A673 (cell line): ENCODE data around the gene PKDREJ. TPM values are rescaled to one million over a fixed set of nuclear protein-coding genes. Genes with fewer than 3 reads are reported as not detected.

Experiments used
- BruUV-seq: library from RNA; stranded (reverse); fragments of 400-500 nt; replicated peaks from 2 replicates; lab custom pipeline; 2021; lab: Mats Ljungman, UMichigan
- CTCF ChIA-PET: fragments of 300-600 bp; sonication (Branson Sonifier 250); formaldehyde crosslinking; loops from one replicate; lab custom pipeline; 2022; ENCODE audit warnings: antibody characterized with exemption; lab: Charles Lee
- POLR2A ChIA-PET: fragments of 300-600 bp; sonication (Branson Sonifier 250); formaldehyde crosslinking; loops from one replicate; lab custom pipeline; 2022; ENCODE audit warnings: antibody characterized with exemption; ENCODE audit not compliant: low non-redundant PET; lab: Charles Lee
- DNase-seq: peaks from one replicate; pipeline ENCODE4 v3.0.0-alpha.2; 2015; ENCODE audit warnings: low spot score
- H3K27ac ChIP-seq: fragments of 200-600 bp; sonication (generic); 2 replicates; pipeline ENCODE4 v1.5.1; 2016; ENCODE audit warnings: mixed run types, low read depth, mild to moderate bottlenecking, mixed read lengths, antibody characterized with exemption, low read length; ENCODE audit not compliant: poor library complexity, severe bottlenecking
- H3K27me3 ChIP-seq: fragments of 200-600 bp; sonication (generic); replicated peaks from 2 replicates; pipeline ENCODE4 v1.6.1; 2017; ENCODE audit warnings: mixed run types, low read depth, mild to moderate bottlenecking, mixed read lengths, antibody characterized with exemption, low read length; ENCODE audit not compliant: insufficient read depth, poor library complexity
- H3K36me3 ChIP-seq: fragments of 200-600 bp; sonication (generic); 2 replicates; pipeline ENCODE4 v1.6.1; 2016; ENCODE audit warnings: mixed run types, mild to moderate bottlenecking, mixed read lengths, antibody characterized with exemption, low read length; ENCODE audit not compliant: insufficient read depth, poor library complexity, severe bottlenecking
- H3K4me1 ChIP-seq: fragments of 200-600 bp; sonication (generic); 2 replicates; pipeline ENCODE4 v1.6.1; 2017; ENCODE audit warnings: mixed run types, mild to moderate bottlenecking, mixed read lengths, antibody characterized with exemption, low read length; ENCODE audit not compliant: insufficient read depth, poor library complexity, severe bottlenecking
- H3K4me3 ChIP-seq: fragments of 200-600 bp; sonication (generic); 2 replicates; pipeline ENCODE4 v1.5.1; 2016; ENCODE audit warnings: low read depth, mixed run types, mild to moderate bottlenecking, mixed read lengths, low read length; ENCODE audit not compliant: poor library complexity, severe bottlenecking
- H3K9me3 ChIP-seq: fragments of 200-600 bp; sonication (generic); 2 replicates; pipeline ENCODE4 v1.6.1; 2016; ENCODE audit warnings: mixed run types, low read depth, mild to moderate bottlenecking, mixed read lengths, antibody characterized with exemption, low read length; ENCODE audit not compliant: poor library complexity, severe bottlenecking
- CTCF ChIP-seq: fragments of 300-800, 200-600 bp; sonication (generic); conservative IDR thresholded peaks from 2 replicates; pipeline ENCODE4 v1.5.1; 2017; ENCODE audit warnings: low read depth, mild to moderate bottlenecking, antibody characterized with exemption, low read length, moderate library complexity, mixed read lengths
- EZH2 ChIP-seq: fragments of 200-600 bp; sonication (generic); IDR thresholded peaks from 2 replicates; pipeline ENCODE4 v1.6.1; 2017; ENCODE audit warnings: borderline replicate concordance, low read depth, mild to moderate bottlenecking, mixed read lengths, antibody characterized with exemption, low read length; ENCODE audit not compliant: poor library complexity, severe bottlenecking
- intact Hi-C: fragments of 100-400 bp; cut with micrococcal nuclease; formaldehyde crosslinking; loops from one replicate; pipeline ENCODE4 v1.10.0; 2022; ENCODE audit not compliant: unreplicated experiment
- total RNA-seq: library from RNA; stranded (reverse); gene quantifications from 2 replicates; pipeline ENCODE4 v1.2.3, GENCODE V29; 2021

Gene PKDREJ
- total RNA-seq, 1 experiment from 2014 or later: not detected

GRCh38 chr22:46260038-46260437 is 3.1 kb downstream of the PKDREJ start:
- TF ChIP-seq CTCF (no peak), EZH2 (no peak)
- no peak for DNase-seq
- CTCF ChIA-PET: no interaction called here
- Histone ChIP-seq H3K27ac (no peak overlapping the region), H3K27me3 (no peaks in the 10 kb centered on the region), H3K4me3 (no peak overlapping the region), H3K4me1 (no peaks in the 10 kb centered on the region), H3K9me3 (no peaks in the 10 kb centered on the region), H3K36me3 (no peaks in the 10 kb centered on the region)
- intact Hi-C loops: no loop called here
- no TSS peak for BruUV-seq
- POLR2A ChIA-PET: no interaction called here

GRCh38 chr22:46259374-46259773 is 3.8 kb downstream of the PKDREJ start:
- H3K4me3 ChIP-seq: no peak overlapping the region
- no peaks in the 10 kb centered on the region for H3K4me1 ChIP-seq
- ChIA-PET POLR2A (no interaction called here), CTCF (no interaction called here)
- peak; percentile 22 for DNase-seq
- TF ChIP-seq EZH2: no peak
- no peak for TF ChIP-seq CTCF
- no peaks in the 10 kb centered on the region for H3K9me3 ChIP-seq
- no peaks in the 10 kb centered on the region for H3K27me3 ChIP-seq
- H3K27ac ChIP-seq: no peak overlapping the region
- no TSS peak for BruUV-seq
- H3K36me3 ChIP-seq: no peaks in the 10 kb centered on the region
- intact Hi-C loops: no loop called here

- ChIA-PET CTCF (no interaction called here), POLR2A (no interaction called here)
- Histone ChIP-seq H3K27ac (no peak overlapping the region), H3K36me3 (no peaks in the 10 kb centered on the region), H3K27me3 (no peaks in the 10 kb centered on the region), H3K4me3 (no peak overlapping the region), H3K9me3 (no peaks in the 10 kb centered on the region), H3K4me1 (peaks cover 4% of the 10 kb centered on the region)
- intact Hi-C loops: no loop called here
- DNase-seq: no peak
- no peak for TF ChIP-seq CTCF
- no TSS peak for BruUV-seq
Measured at GRCh38 chr22:46256358-46256958, 6.7 kb downstream of the PKDREJ start.
